Measurements from ENCODE around the gene SMC1A. TPM values are rescaled to one million over a fixed set of nuclear protein-coding genes. Genes with fewer than 3 reads are reported as not detected.
"Not testable (repeated sequence)": the region's sequence is repeated elsewhere in the genome, so short reads cannot be mapped to it uniquely, and the experiment has no call there.

Gene SMC1A
- total RNA-seq, result 51.8 TPM
- long read RNA-seq, full-length matches to known transcripts, result 20 of 43 reads
- long read RNA-seq, partial matches to known transcripts, result 15 of 43 reads
- long read RNA-seq, other reads (novel, unspliced or antisense), result 8 of 43 reads

- peaks cover 12% of the 10 kb centered on the region for H3K4me1 ChIP-seq
- intact Hi-C loops (cut with DNase I), result no loop called here
- peak; percentile 96 for ATAC-seq
Measured at GRCh38 chrX:53422086-53422860, at the start of gene SMC1A. Gene SMC1A, minus strand, starts transcription at chrX:53422654. Its CDS starts 54 bp downstream, at chrX:53422600.

GRCh38 chrX:53471346-53471745 is 48.9 kb upstream of the SMC1A start:
- ATAC-seq (no peak), DNase-seq (no peak)
- H3K4me3 ChIP-seq, result no peak overlapping the region
- no peaks in the 10 kb centered on the region for H3K9me3 ChIP-seq
- no peaks in the 10 kb centered on the region for H3K36me3 ChIP-seq
- no peaks in the 10 kb centered on the region for H3K4me1 ChIP-seq
- no peak overlapping the region for H3K27ac ChIP-seq
- H3K27me3 ChIP-seq, result no peaks in the 10 kb centered on the region
- TF ChIP-seq CTCF (IDR thresholded peaks at IDR 0.05), result no peak
- intact Hi-C loops (cut with DNase I), result no loop called here

More at GRCh38 chrX:53422086-53422860, at the start of gene SMC1A:
- Histone ChIP-seq H3K9me3 (no peaks in the 10 kb centered on the region), H3K36me3 (no peaks in the 10 kb centered on the region), H3K27me3 (no peaks in the 10 kb centered on the region), H3K27ac (peak within 1 kb of the TSS; percentile 91), H3K4me3 (peak within 1 kb of the TSS; percentile 70)
- DNase-seq, result peak; percentile 97
- TF ChIP-seq CTCF (IDR thresholded peaks at IDR 0.05), result no peak

GRCh38 chrX:53468659-53469058 is 46.2 kb upstream of the SMC1A start:
- intact Hi-C loops (cut with DNase I); H3K4me3 ChIP-seq; H3K4me1 ChIP-seq; H3K36me3 ChIP-seq; ATAC-seq; H3K27me3 ChIP-seq; H3K9me3 ChIP-seq; H3K27ac ChIP-seq; DNase-seq: not testable (repeated sequence)

- intact Hi-C loops (cut with DNase I), result no loop called here
- Histone ChIP-seq H3K36me3 (no peaks in the 10 kb centered on the region), H3K9me3 (no peaks in the 10 kb centered on the region), H3K27ac (no peak overlapping the region), H3K4me1 (no peaks in the 10 kb centered on the region), H3K27me3 (no peaks in the 10 kb centered on the region), H3K4me3 (no peak overlapping the region)
- DNase-seq (no peak), ATAC-seq (no peak)
- TF ChIP-seq CTCF (IDR thresholded peaks at IDR 0.05), result no peak
Measured at GRCh38 chrX:53458082-53458481, 35.6 kb upstream of the SMC1A start.

- TF ChIP-seq CTCF (IDR thresholded peaks at IDR 0.05), result no peak
- Histone ChIP-seq H3K27ac (no peak overlapping the region), H3K4me1 (no peaks in the 10 kb centered on the region), H3K9me3 (no peaks in the 10 kb centered on the region), H3K36me3 (no peaks in the 10 kb centered on the region), H3K27me3 (no peaks in the 10 kb centered on the region), H3K4me3 (no peak overlapping the region)
- DNase-seq, result no peak
- no peak for ATAC-seq
- intact Hi-C loops (cut with DNase I), result no loop called here
Measured at GRCh38 chrX:53456254-53456653, 33.8 kb upstream of the SMC1A start.

GRCh38 chrX:53452812-53453211 is 30.4 kb upstream of the SMC1A start:
- intact Hi-C loops (cut with DNase I), result no loop called here
- Histone ChIP-seq H3K9me3 (no peaks in the 10 kb centered on the region), H3K27me3 (no peaks in the 10 kb centered on the region), H3K36me3 (no peaks in the 10 kb centered on the region), H3K4me3 (no peak overlapping the region), H3K4me1 (no peaks in the 10 kb centered on the region), H3K27ac (no peak overlapping the region)
- ATAC-seq, result no peak
- no peak for TF ChIP-seq CTCF (IDR thresholded peaks at IDR 0.05)
- DNase-seq, result no peak

Data from upper lobe of right lung (tissue), 1 donor.